GM04503 (cell line): ENCODE measurements around the gene LBX1.
"Not testable (repeated sequence)": the region's sequence is repeated elsewhere in the genome, so short reads cannot be mapped to it uniquely, and the experiment has no call there.

Source experiments
- DNase-seq: peaks from one replicate; pipeline ENCODE4 v3.0.0-alpha.2; 2012; ENCODE audit warnings: low read depth

The LBX1 gene

GRCh38 chr10:101208543-101208942 is 20.7 kb downstream of the LBX1 start:
- no peak for DNase-seq

- no peak for DNase-seq
These were observed 22.2 kb downstream of the LBX1 start for GRCh38 chr10:101207026-101207425.

GRCh38 chr10:101202667-101203066 is 26.6 kb downstream of the LBX1 start:
- not testable (repeated sequence) for DNase-seq

GRCh38 chr10:101198326-101198977 is 30.8 kb downstream of the LBX1 start:
- not testable (repeated sequence) for DNase-seq

- DNase-seq: no peak
These were observed 33.3 kb downstream of the LBX1 start for GRCh38 chr10:101195921-101196320.

- no peak for DNase-seq
These were observed 39.5 kb downstream of the LBX1 start for GRCh38 chr10:101189461-101190401.

- DNase-seq: no peak
These were observed 40.3 kb downstream of the LBX1 start for GRCh38 chr10:101188942-101189341.

GRCh38 chr10:101183458-101184183 is 45.6 kb downstream of the LBX1 start:
- no peak for DNase-seq

- DNase-seq: no peak
These were observed 46.3 kb downstream of the LBX1 start for GRCh38 chr10:101182936-101183335.
